ENCODE measurements around the gene SMIM32. TPM values are rescaled to one million over a fixed set of nuclear protein-coding genes. Genes with fewer than 3 reads are reported as not detected.

Gene SMIM32
- total RNA-seq, 1 donor from 2014 or later = 0.08 TPM

- peaks cover 11% of the 10 kb centered on the region for H3K27me3 ChIP-seq (ENCODE audit: control insufficient read depth, insufficient read depth, low read length)
- TF ChIP-seq CTCF (IDR thresholded peaks at IDR 0.05; ENCODE audit: insufficient read depth, low read length, poor library complexity, severe bottlenecking) = no peak
- no peak overlapping the region for H3K4me3 ChIP-seq (ENCODE audit: low read depth, low read length)
- H3K36me3 ChIP-seq (ENCODE audit: control insufficient read depth, insufficient read depth, low read length) = no peaks in the 10 kb centered on the region
- DNase-seq (ENCODE audit: low read depth) = no peak
Observed at GRCh38 chr5:136211282-136212040, 18.5 kb upstream of the SMIM32 start.

- H3K27me3 ChIP-seq (ENCODE audit: control insufficient read depth, insufficient read depth, low read length) = peaks cover 11% of the 10 kb centered on the region
- no peaks in the 10 kb centered on the region for H3K36me3 ChIP-seq (ENCODE audit: control insufficient read depth, insufficient read depth, low read length)
- no peak for TF ChIP-seq CTCF (IDR thresholded peaks at IDR 0.05; ENCODE audit: insufficient read depth, low read length, poor library complexity, severe bottlenecking)
- H3K4me3 ChIP-seq (ENCODE audit: low read depth, low read length) = no peak overlapping the region
- no peak for DNase-seq (ENCODE audit: low read depth)
Observed at GRCh38 chr5:136210259-136210658, 17.3 kb upstream of the SMIM32 start.

- no peak for DNase-seq (ENCODE audit: low read depth)
- no peaks in the 10 kb centered on the region for H3K36me3 ChIP-seq (ENCODE audit: control insufficient read depth, insufficient read depth, low read length)
- peaks cover 11% of the 10 kb centered on the region for H3K27me3 ChIP-seq (ENCODE audit: control insufficient read depth, insufficient read depth, low read length)
- TF ChIP-seq CTCF (IDR thresholded peaks at IDR 0.05; ENCODE audit: insufficient read depth, low read length, poor library complexity, severe bottlenecking) = no peak
- no peak overlapping the region for H3K4me3 ChIP-seq (ENCODE audit: low read depth, low read length)
Observed at GRCh38 chr5:136209346-136209910, 16.5 kb upstream of the SMIM32 start.

- no peak overlapping the region for H3K4me3 ChIP-seq (ENCODE audit: low read depth, low read length)
- no peaks in the 10 kb centered on the region for H3K36me3 ChIP-seq (ENCODE audit: control insufficient read depth, insufficient read depth, low read length)
- TF ChIP-seq CTCF (IDR thresholded peaks at IDR 0.05; ENCODE audit: insufficient read depth, low read length, poor library complexity, severe bottlenecking) = no peak
- no peak for DNase-seq (ENCODE audit: low read depth)
- H3K27me3 ChIP-seq (ENCODE audit: control insufficient read depth, insufficient read depth, low read length) = peaks cover 11% of the 10 kb centered on the region
Observed at GRCh38 chr5:136208916-136209315, 16.0 kb upstream of the SMIM32 start.

GRCh38 chr5:136207631-136208030 is 14.7 kb upstream of the SMIM32 start:
- no peak for TF ChIP-seq CTCF (IDR thresholded peaks at IDR 0.05; ENCODE audit: insufficient read depth, low read length, poor library complexity, severe bottlenecking)
- no peaks in the 10 kb centered on the region for H3K36me3 ChIP-seq (ENCODE audit: control insufficient read depth, insufficient read depth, low read length)
- DNase-seq (ENCODE audit: low read depth) = no peak
- no peak overlapping the region for H3K4me3 ChIP-seq (ENCODE audit: low read depth, low read length)
- H3K27me3 ChIP-seq (ENCODE audit: control insufficient read depth, insufficient read depth, low read length) = peaks cover 5% of the 10 kb centered on the region
